PC-3 (cell line): Measurements from ENCODE around the gene DIAPH3. TPM values are rescaled to one million over a fixed set of nuclear protein-coding genes. Genes with fewer than 3 reads are reported as not detected.

Experiments
- ATAC-seq: fragments of 200-7000 bp; cut with Tn5 transposase; 2 replicates; pipeline ENCODE4 v1.9.1; 2020; ENCODE audit warnings: mild to moderate bottlenecking, moderate library complexity
- BruUV-seq: library from RNA; stranded (reverse); fragments of 400-500 nt; replicated peaks from 2 replicates; lab custom pipeline; 2021; lab: Mats Ljungman, UMichigan
- CTCF ChIA-PET: fragments of 300-600 bp; sonication (Branson Sonifier 250); formaldehyde crosslinking; loops from one replicate; lab custom pipeline; 2022; ENCODE audit warnings: antibody characterized with exemption; lab: Charles Lee
- POLR2A ChIA-PET: fragments of 300-600 bp; sonication (Branson Sonifier 250); formaldehyde crosslinking; loops from one replicate; lab custom pipeline; 2022; ENCODE audit warnings: antibody characterized with exemption; ENCODE audit not compliant: unreplicated experiment; lab: Charles Lee
- DNase-seq: peaks from one replicate; pipeline ENCODE4 v3.0.0-alpha.2; 2015
- H2AFZ ChIP-seq: fragments of 300-600 bp; sonication (generic); 2 replicates; pipeline ENCODE4 v1.6.0; 2016; ENCODE audit warnings: antibody characterized with exemption, low read length
- H3F3A ChIP-seq: fragments of 300-600 bp; sonication (generic); one replicate; pipeline ENCODE4 v1.6.0; 2017; ENCODE audit warnings: antibody characterized with exemption, low read length, control low read depth, mild to moderate bottlenecking; ENCODE audit not compliant: unreplicated experiment
- H3K27ac ChIP-seq: fragments of 300-600 bp; sonication (generic); 2 replicates; pipeline ENCODE4 v1.5.1; 2016; ENCODE audit warnings: mild to moderate bottlenecking, low read length
- H3K27me3 ChIP-seq: fragments of 300-600 bp; sonication (generic); 2 replicates; pipeline ENCODE4 v1.6.1; 2016; ENCODE audit warnings: low read length, mixed read lengths
- H3K36me3 ChIP-seq: fragments of 300-600 bp; sonication (generic); 2 replicates; pipeline ENCODE4 v1.6.1; 2016; ENCODE audit warnings: low read depth, mixed run types, low read length, mixed read lengths
- H3K4me1 ChIP-seq: fragments of 300-600 bp; sonication (generic); 2 replicates; pipeline ENCODE4 v1.5.1; 2016; ENCODE audit warnings: low read length; ENCODE audit not compliant: insufficient read depth
- H3K4me2 ChIP-seq: fragments of 300-600 bp; sonication (generic); 2 replicates; pipeline ENCODE4 v1.6.0; 2016; ENCODE audit warnings: low read length
- H3K4me3 ChIP-seq: fragments of 300-600 bp; sonication (generic); 2 replicates; pipeline ENCODE4 v1.5.1; 2016; ENCODE audit warnings: mild to moderate bottlenecking, low read length, mixed read lengths
- H3K79me2 ChIP-seq: fragments of 300-600 bp; sonication (generic); 2 replicates; pipeline ENCODE4 v1.6.1; 2017; ENCODE audit warnings: low read length, mixed read lengths
- H3K9ac ChIP-seq: fragments of 300-600 bp; sonication (generic); 2 replicates; pipeline ENCODE4 v1.6.0; 2016; ENCODE audit warnings: mild to moderate bottlenecking, low read length
- H3K9me2 ChIP-seq: fragments of 300-600 bp; sonication (generic); replicated peaks from 2 replicates; pipeline ENCODE4 v1.6.1; 2016; ENCODE audit warnings: mixed run types, low read length, mixed read lengths
- H3K9me3 ChIP-seq: fragments of 300-600 bp; sonication (generic); 2 replicates; pipeline ENCODE4 v1.6.1; 2016; ENCODE audit warnings: low read length, mixed read lengths
- H4K20me1 ChIP-seq: fragments of 300-600 bp; sonication (generic); 2 replicates; pipeline ENCODE4 v1.6.1; 2016; ENCODE audit warnings: low read length, mixed read lengths
- EZH2 ChIP-seq: fragments of 300-600 bp; sonication (generic); IDR thresholded peaks from one replicate; pipeline ENCODE4 v1.6.1; 2017; ENCODE audit warnings: antibody characterized with exemption, mild to moderate bottlenecking, low read length; ENCODE audit not compliant: unreplicated experiment
- EZH2phosphoT487 ChIP-seq: fragments of 300-600 bp; sonication (generic); IDR thresholded peaks from 2 replicates; pipeline ENCODE4 v1.6.1; 2018; ENCODE audit warnings: mild to moderate bottlenecking, antibody characterized with exemption, low read length, borderline replicate concordance
- intact Hi-C: fragments of 100-400 bp; cut with micrococcal nuclease; formaldehyde crosslinking; loops from 2 replicates; pipeline ENCODE4 v1.9.0; 2023
- total RNA-seq: library from RNA; depleted of rRNA; stranded (reverse); fragments of >200 nt; gene quantifications from 2 replicates; pipeline ENCODE4 v1.2.3, GENCODE V29; 2014
- TF ChIP-seq, protein P1 (sequence below): fragments of 300-600 bp; sonication (generic); conservative IDR thresholded peaks from 2 replicates; pipeline ENCODE4 v1.5.1; 2017; ENCODE audit warnings: antibody characterized with exemption, low read depth, mild to moderate bottlenecking, low read length

DIAPH3 gene
- total RNA-seq, 1 experiment from 2014 or later: 7.6 TPM

DNA sequence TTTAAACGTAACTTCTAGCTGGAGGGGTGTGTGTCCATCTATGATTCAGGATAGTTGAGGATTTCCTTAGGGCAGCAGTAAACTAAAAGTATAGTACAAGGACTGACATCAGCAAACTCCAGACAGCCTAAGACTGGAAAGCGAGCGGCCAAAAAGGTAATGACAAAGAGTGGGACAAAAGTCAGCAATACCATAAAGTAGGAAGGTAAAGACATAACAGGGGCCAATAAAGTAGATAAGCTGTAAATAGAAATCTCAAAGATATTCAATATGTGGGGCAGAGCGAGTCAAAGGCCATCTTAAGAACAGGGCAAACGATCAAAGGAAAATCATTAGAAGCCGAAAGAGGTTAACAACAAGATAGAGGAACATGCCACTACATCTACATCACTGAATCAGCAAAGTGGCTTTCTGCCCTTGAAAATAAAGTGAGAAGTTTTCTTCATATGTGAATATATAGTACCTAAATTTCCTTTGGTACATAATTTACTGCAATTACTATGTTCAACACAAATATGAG lies 167.2 kb downstream of the DIAPH3 start:
- ATAC-seq (no peak), DNase-seq (no peak)
- no peaks in the 10 kb centered on the region for H3K36me3 ChIP-seq
- H3K27me3 ChIP-seq: no peaks in the 10 kb centered on the region
- POLR2A ChIA-PET: no interaction called here
- CTCF ChIA-PET: no interaction called here
- H2AFZ ChIP-seq: no peak overlapping the region
- H3K9me3 ChIP-seq: no peaks in the 10 kb centered on the region
- H3K4me3 ChIP-seq: no peak overlapping the region
- no peaks in the 10 kb centered on the region for H3K9me2 ChIP-seq
- no peaks in the 10 kb centered on the region for H4K20me1 ChIP-seq
- H3K9ac ChIP-seq: no peak overlapping the region
- no peaks in the 10 kb centered on the region for H3K79me2 ChIP-seq
- TF ChIP-seq, protein P1, sequence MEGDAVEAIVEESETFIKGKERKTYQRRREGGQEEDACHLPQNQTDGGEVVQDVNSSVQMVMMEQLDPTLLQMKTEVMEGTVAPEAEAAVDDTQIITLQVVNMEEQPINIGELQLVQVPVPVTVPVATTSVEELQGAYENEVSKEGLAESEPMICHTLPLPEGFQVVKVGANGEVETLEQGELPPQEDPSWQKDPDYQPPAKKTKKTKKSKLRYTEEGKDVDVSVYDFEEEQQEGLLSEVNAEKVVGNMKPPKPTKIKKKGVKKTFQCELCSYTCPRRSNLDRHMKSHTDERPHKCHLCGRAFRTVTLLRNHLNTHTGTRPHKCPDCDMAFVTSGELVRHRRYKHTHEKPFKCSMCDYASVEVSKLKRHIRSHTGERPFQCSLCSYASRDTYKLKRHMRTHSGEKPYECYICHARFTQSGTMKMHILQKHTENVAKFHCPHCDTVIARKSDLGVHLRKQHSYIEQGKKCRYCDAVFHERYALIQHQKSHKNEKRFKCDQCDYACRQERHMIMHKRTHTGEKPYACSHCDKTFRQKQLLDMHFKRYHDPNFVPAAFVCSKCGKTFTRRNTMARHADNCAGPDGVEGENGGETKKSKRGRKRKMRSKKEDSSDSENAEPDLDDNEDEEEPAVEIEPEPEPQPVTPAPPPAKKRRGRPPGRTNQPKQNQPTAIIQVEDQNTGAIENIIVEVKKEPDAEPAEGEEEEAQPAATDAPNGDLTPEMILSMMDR: no peak
- no peak for TF ChIP-seq EZH2phosphoT487
- no peak for TF ChIP-seq EZH2
- no peaks in the 10 kb centered on the region for H3K4me1 ChIP-seq
- no peaks in the 10 kb centered on the region for H3F3A ChIP-seq
- intact Hi-C loops: no loop called here
- BruUV-seq: no TSS peak
- no peak overlapping the region for H3K27ac ChIP-seq
- no peak overlapping the region for H3K4me2 ChIP-seq

DNA sequence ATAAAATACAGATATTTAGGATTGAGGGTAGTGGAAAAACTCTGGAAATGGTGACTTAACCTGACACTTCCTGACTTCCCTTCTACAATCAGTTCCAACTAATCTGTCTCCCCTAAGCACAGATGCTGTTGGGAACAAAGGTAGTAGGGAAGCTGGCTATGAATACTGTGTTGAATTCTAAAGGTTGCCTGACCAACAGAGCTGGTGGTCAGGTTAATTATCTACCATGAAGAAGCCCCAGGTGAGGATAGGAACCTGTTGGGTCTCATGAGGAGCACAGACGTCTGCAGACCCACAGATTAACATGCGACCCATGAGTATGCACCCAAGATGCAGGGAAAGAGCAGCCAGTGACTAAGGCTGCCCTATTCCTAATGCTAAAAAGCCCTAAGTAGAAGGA lies 172.3 kb downstream of the DIAPH3 start:
- Histone ChIP-seq H3K9me2 (no peaks in the 10 kb centered on the region), H3K27ac (no peak overlapping the region), H3K9me3 (no peaks in the 10 kb centered on the region), H3K4me2 (no peak overlapping the region), H3F3A (no peaks in the 10 kb centered on the region), H3K9ac (no peak overlapping the region), H3K27me3 (no peaks in the 10 kb centered on the region), H3K79me2 (no peaks in the 10 kb centered on the region), H3K36me3 (no peaks in the 10 kb centered on the region), H3K4me1 (no peaks in the 10 kb centered on the region), H2AFZ (no peak overlapping the region), H3K4me3 (no peak overlapping the region), H4K20me1 (no peaks in the 10 kb centered on the region)
- CTCF ChIA-PET: no interaction called here
- BruUV-seq: no TSS peak
- TF ChIP-seq, protein P1: no peak
- no peak for TF ChIP-seq EZH2phosphoT487
- no peak for TF ChIP-seq EZH2
- intact Hi-C loops: no loop called here
- no peak for ATAC-seq
- POLR2A ChIA-PET: no interaction called here
- no peak for DNase-seq

DNA sequence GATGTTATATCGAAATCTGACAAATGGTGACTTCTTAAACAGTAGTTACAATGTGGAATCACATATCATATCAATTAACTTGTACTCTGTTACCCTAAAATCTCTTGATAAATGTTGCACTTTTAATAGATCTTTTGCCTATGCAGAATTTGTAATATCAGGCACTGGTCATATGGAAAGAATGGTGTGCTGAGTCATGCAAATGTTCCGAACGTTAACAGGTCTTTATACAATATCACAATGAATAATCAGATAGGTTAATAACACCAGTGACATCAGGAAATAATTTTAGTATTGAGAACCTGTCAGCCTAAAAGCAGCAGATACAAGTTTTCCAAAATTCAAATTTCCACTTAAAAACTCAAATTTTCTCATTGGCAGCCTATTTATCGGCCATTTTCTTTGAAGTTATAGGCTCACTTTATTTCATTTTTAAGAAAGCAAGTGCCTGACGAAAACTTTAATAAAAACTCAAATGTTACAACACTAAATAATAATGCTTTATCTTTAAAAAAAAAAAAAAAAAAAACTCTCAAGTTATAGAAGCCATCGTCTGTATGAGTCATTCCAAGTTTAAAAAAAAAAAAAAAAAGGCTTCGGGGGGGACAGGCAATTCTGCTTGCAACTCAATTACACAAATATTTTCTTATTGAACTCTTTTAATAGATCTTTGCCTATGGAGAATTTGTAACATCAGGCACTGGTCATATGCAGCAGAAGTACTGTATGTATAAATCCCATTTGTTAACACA lies 180.9 kb downstream of the DIAPH3 start:
- Histone ChIP-seq H3K4me3 (no peak overlapping the region), H3K9me3 (no peaks in the 10 kb centered on the region), H3K27me3 (no peaks in the 10 kb centered on the region), H3K4me1 (no peaks in the 10 kb centered on the region), H4K20me1 (no peaks in the 10 kb centered on the region), H3K79me2 (no peaks in the 10 kb centered on the region), H3K36me3 (no peaks in the 10 kb centered on the region), H3K9me2 (no peaks in the 10 kb centered on the region), H3K9ac (no peak overlapping the region), H2AFZ (no peak overlapping the region), H3F3A (no peaks in the 10 kb centered on the region), H3K27ac (no peak overlapping the region), H3K4me2 (no peak overlapping the region)
- intact Hi-C loops: no loop called here
- ATAC-seq (no peak), DNase-seq (no peak)
- ChIA-PET POLR2A (no interaction called here), CTCF (no interaction called here)
- BruUV-seq: no TSS peak
- no peak for TF ChIP-seq EZH2
- TF ChIP-seq, protein P1: no peak
- no peak for TF ChIP-seq EZH2phosphoT487
